ENCODE results near the gene SMDT1. TPM values are rescaled to one million over a fixed set of nuclear protein-coding genes. Genes with fewer than 3 reads are reported as not detected.

Gene SMDT1
- total and polyA plus RNA-seq, 2 donors (not counting 1 experiment from before 2014, with no cell fraction given), result 122 to 140 TPM

- H3K9me3 ChIP-seq (ENCODE audit: control extremely low read depth in 1 of 3, control insufficient read depth in 2 of 3, insufficient read depth in 1 of 3, low read length in 2 of 3), result no peaks in the 10 kb centered on the region
- no peaks in the 10 kb centered on the region for H3K9me3 Mint-ChIP-seq (ENCODE audit: insufficient read depth)
- no peaks in the 10 kb centered on the region for H4K20me1 ChIP-seq (ENCODE audit: control insufficient read depth, insufficient read depth, low read length, poor library complexity, severe bottlenecking)
- ATAC-seq (ENCODE audit: low read depth), result peak; percentile 12
- H3K4me1 ChIP-seq (ENCODE audit: control insufficient read depth in 2 of 2, insufficient read depth in 2 of 2, low read length in 2 of 2), result peaks cover 28 to 46% of the 10 kb centered on the region in 2 donors
- H3K27ac Mint-ChIP-seq, result peak within 1 kb of the TSS; percentile 85
- no peak for TF ChIP-seq EZH2 (IDR thresholded peaks at IDR 0.05; ENCODE audit: borderline replicate concordance, insufficient read depth, low read depth, low read length, poor library complexity, severe bottlenecking)
- TF ChIP-seq, protein P1, sequence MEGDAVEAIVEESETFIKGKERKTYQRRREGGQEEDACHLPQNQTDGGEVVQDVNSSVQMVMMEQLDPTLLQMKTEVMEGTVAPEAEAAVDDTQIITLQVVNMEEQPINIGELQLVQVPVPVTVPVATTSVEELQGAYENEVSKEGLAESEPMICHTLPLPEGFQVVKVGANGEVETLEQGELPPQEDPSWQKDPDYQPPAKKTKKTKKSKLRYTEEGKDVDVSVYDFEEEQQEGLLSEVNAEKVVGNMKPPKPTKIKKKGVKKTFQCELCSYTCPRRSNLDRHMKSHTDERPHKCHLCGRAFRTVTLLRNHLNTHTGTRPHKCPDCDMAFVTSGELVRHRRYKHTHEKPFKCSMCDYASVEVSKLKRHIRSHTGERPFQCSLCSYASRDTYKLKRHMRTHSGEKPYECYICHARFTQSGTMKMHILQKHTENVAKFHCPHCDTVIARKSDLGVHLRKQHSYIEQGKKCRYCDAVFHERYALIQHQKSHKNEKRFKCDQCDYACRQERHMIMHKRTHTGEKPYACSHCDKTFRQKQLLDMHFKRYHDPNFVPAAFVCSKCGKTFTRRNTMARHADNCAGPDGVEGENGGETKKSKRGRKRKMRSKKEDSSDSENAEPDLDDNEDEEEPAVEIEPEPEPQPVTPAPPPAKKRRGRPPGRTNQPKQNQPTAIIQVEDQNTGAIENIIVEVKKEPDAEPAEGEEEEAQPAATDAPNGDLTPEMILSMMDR (IDR thresholded peaks at IDR 0.05), result peak; percentile 72
- intact Hi-C loops (cut with micrococcal nuclease), result loop anchor here (5.0 kb wide), 5 partner anchors 42 to 692 kb away; partner anchors contain the start of genes MEI1 and TEF
- no peaks in the 10 kb centered on the region for H3K36me3 ChIP-seq (replicated peaks in 1 of 2; ENCODE audit: control extremely low read depth in 1 of 2, control insufficient read depth in 1 of 2, extremely low read depth in 1 of 2, insufficient read depth in 2 of 2, low read length in 1 of 2)
- H3K4me3 ChIP-seq (ENCODE audit: control extremely low read depth in 1 of 5, extremely low read depth in 1 of 5, insufficient read depth in 1 of 5, low read depth in 2 of 5, low read length in 4 of 5), result peak within 1 kb of the TSS in 4 of 5 experiments; percentile 57 to 69 (median 64)
- peak; percentile 78 for DNase-seq
- H3K27me3 Mint-ChIP-seq, result no peaks in the 10 kb centered on the region
- ChIA-PET POLR2A (interaction anchor here (1.2 kb wide), 1 partner anchor 16 kb away, joined by 3 read pairs; the partner anchor contains the start of gene NDUFA6), CTCF (no interaction called here)
- H3K4me2 ChIP-seq (replicated peaks; ENCODE audit: low read depth, low read length, poor library complexity, severe bottlenecking), result peak within 1 kb of the TSS; percentile 86
- peak within 1 kb of the TSS; percentile 80 for H3K4me3 Mint-ChIP-seq
- under 1% methylated on average over 39 of the region's 55 CpGs for WGBS (ENCODE audit: insufficient coverage)
- H3K79me2 ChIP-seq (ENCODE audit: control insufficient read depth, insufficient read depth, low read length), result peaks cover 4% of the 10 kb centered on the region
- peak within 1 kb of the TSS; percentile 97 for H2AFZ ChIP-seq (ENCODE audit: insufficient read depth, low read depth, low read length, poor library complexity, severe bottlenecking)
- H3K27ac ChIP-seq (ENCODE audit: low read length in 2 of 2), result peak within 1 kb of the TSS; percentile 19 to 33
- H3K27me3 ChIP-seq (replicated peaks in 1 of 4; ENCODE audit: control extremely low read depth in 1 of 4, control insufficient read depth in 3 of 4, insufficient read depth in 4 of 4, low read length in 3 of 4), result no peaks in the 10 kb centered on the region
- H3K9ac ChIP-seq (ENCODE audit: low read length), result peak within 1 kb of the TSS; percentile 64
- H3K4me1 Mint-ChIP-seq, result peaks cover 49% of the 10 kb centered on the region
Observed at GRCh38 chr22:42074132-42074811, 5.2 kb upstream of the SMDT1 start, which contains the start of gene PHETA2. Gene PHETA2, plus strand, starts transcription at chr22:42074248. Its CDS starts 3,046 bp downstream, at chr22:42077294.
